GM12878 (cell line): ENCODE measurements around the gene MSH3.

Experiments used
- CBX3 ChIP-seq: fragments of 200-600 bp; sonication (generic); IDR thresholded peaks from 2 replicates; pipeline ENCODE4 v1.6.1; 2016; ENCODE audit warnings: low read depth, borderline replicate concordance
- CEBPB ChIP-seq, 2 experiments: fragments of 150-350 bp in 1 of 2; IDR thresholded peaks; 2 replicates each; pipeline ENCODE4 v1.6.1; 2012 to 2014; ENCODE audit warnings: low read depth in 2 of 2, low read length in 2 of 2, borderline replicate concordance in 1 of 2, inconsistent platforms in 1 of 2
- DPF2 ChIP-seq: fragments of 450-650 bp; IDR thresholded peaks from 2 replicates; pipeline ENCODE4 v1.6.1; 2017; ENCODE audit warnings: mild to moderate bottlenecking
- EZH2 ChIP-seq: IDR thresholded peaks from 2 replicates; pipeline ENCODE4 v1.6.1; 2012; ENCODE audit warnings: low read depth, mild to moderate bottlenecking, control low read depth, inconsistent platforms, low read length, borderline replicate concordance; ENCODE audit not compliant: control insufficient read depth
- FOS ChIP-seq: IDR thresholded peaks from 3 replicates; pipeline ENCODE4 v1.6.1; 2011; ENCODE audit warnings: borderline replicate concordance; ENCODE audit not compliant: insufficient read length; ENCODE audit errors: extremely low read depth
- GABPA ChIP-seq: IDR thresholded peaks from 2 replicates; pipeline ENCODE4 v1.6.1; 2014; ENCODE audit warnings: antibody characterized with exemption, low read depth, mild to moderate bottlenecking, inconsistent platforms
- HCFC1 ChIP-seq: fragments of 150-350 bp; IDR thresholded peaks from 2 replicates; pipeline ENCODE4 v1.6.1; 2014; ENCODE audit warnings: low read length
- POLR2A ChIP-seq: IDR thresholded peaks from 2 replicates; pipeline ENCODE4 v1.6.1; 2011; ENCODE audit warnings: low read depth, mild to moderate bottlenecking, low read length
- TCF7 ChIP-seq: IDR thresholded peaks from 2 replicates; pipeline ENCODE4 v1.6.1; 2014; ENCODE audit warnings: antibody characterized with exemption, borderline replicate concordance
- ZSCAN29 ChIP-seq: fragments of 450-650 bp; IDR thresholded peaks from 2 replicates; pipeline ENCODE4 v1.6.1; 2017; ENCODE audit warnings: mild to moderate bottlenecking, moderate library complexity
- ZZZ3 ChIP-seq: IDR thresholded peaks from 2 replicates; pipeline ENCODE4 v1.6.1; 2011; ENCODE audit warnings: low read depth; ENCODE audit not compliant: control insufficient read depth, insufficient read length
- TF ChIP-seq, protein P1 (sequence below): fragments of 450-650 bp; formaldehyde crosslinking; IDR thresholded peaks from 2 replicates; pipeline ENCODE4 v1.4.0; 2022; ENCODE audit warnings: mild to moderate bottlenecking, moderate library complexity
- TF ChIP-seq, protein P2 (sequence below), 3 experiments: IDR thresholded peaks in 2 of 3; conservative IDR thresholded peaks in 1 of 3; 2 replicates each; pipeline ENCODE4 v1.5.1; 2011; ENCODE audit warnings: low read depth in 3 of 3, low read length in 3 of 3, mild to moderate bottlenecking in 3 of 3, control low read depth in 2 of 3, moderate library complexity in 2 of 3, inconsistent platforms in 1 of 3, mixed read lengths in 1 of 3; ENCODE audit not compliant: control insufficient read depth in 2 of 3, insufficient read depth in 1 of 3; ENCODE audit errors: extremely low read depth in 1 of 3

DNA sequence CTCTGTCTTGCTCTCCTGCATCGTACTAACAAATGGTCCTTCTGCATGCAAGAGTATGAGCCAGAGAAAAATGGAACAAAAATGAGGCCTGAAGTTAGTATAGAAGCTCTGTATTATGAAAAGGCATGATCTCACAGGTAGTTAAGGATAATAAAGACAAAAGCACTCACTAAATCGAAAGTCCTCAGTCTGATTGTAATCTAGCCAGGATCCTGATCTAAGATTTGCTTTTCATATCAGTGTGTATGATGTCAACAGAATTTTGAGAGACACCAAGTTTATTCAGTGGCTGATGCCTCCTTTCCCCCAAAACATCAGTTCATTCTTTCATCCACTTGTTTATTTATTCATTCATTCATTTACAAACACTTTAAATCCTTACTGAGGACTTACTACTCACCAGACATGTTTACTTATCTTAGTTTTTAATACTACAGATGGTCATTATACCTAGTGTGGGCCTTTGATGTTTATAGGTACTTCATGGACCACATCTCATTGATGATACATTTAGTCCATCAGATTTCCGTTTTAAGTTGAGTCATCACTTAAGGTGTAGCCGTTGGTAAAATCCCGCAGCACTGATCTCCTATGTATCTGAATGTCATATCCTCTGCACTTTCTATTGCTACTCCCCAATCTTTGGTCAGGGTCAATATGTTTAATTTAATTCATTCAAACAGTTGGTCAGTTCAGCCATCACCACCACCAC lies 105.6 kb downstream of the MSH3 start:
- no peak for TF ChIP-seq DPF2
- 0 out of 2 replicates have a peak, but pooled peaks have one; percentile 52 for TF ChIP-seq TCF7
- TF ChIP-seq, protein P1, sequence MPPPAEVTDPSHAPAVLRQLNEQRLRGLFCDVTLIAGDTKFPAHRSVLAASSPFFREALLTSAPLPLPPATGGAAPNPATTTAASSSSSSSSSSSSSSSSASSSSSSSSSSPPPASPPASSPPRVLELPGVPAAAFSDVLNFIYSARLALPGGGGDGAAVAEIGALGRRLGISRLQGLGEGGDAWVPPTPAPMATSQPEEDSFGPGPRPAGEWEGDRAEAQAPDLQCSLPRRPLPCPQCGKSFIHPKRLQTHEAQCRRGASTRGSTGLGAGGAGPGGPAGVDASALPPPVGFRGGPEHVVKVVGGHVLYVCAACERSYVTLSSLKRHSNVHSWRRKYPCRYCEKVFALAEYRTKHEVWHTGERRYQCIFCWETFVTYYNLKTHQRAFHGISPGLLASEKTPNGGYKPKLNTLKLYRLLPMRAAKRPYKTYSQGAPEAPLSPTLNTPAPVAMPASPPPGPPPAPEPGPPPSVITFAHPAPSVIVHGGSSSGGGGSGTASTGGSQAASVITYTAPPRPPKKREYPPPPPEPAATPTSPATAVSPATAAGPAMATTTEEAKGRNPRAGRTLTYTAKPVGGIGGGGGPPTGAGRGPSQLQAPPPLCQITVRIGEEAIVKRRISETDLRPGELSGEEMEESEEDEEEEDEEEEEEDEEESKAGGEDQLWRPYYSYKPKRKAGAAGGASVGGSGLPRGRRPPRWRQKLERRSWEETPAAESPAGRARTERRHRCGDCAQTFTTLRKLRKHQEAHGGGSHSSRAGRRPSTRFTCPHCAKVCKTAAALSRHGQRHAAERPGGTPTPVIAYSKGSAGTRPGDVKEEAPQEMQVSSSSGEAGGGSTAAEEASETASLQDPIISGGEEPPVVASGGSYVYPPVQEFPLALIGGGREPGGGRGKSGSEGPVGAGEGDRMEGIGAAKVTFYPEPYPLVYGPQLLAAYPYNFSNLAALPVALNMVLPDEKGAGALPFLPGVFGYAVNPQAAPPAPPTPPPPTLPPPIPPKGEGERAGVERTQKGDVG (CRISPR knock-in tag): no peak
- TF ChIP-seq ZSCAN29: no peak
- TF ChIP-seq POLR2A: no peak
- TF ChIP-seq EZH2: no peak
- TF ChIP-seq ZZZ3: no peak
- no peak for TF ChIP-seq GABPA
- TF ChIP-seq HCFC1: no peak
- no peak for TF ChIP-seq CBX3
- TF ChIP-seq, protein P2, sequence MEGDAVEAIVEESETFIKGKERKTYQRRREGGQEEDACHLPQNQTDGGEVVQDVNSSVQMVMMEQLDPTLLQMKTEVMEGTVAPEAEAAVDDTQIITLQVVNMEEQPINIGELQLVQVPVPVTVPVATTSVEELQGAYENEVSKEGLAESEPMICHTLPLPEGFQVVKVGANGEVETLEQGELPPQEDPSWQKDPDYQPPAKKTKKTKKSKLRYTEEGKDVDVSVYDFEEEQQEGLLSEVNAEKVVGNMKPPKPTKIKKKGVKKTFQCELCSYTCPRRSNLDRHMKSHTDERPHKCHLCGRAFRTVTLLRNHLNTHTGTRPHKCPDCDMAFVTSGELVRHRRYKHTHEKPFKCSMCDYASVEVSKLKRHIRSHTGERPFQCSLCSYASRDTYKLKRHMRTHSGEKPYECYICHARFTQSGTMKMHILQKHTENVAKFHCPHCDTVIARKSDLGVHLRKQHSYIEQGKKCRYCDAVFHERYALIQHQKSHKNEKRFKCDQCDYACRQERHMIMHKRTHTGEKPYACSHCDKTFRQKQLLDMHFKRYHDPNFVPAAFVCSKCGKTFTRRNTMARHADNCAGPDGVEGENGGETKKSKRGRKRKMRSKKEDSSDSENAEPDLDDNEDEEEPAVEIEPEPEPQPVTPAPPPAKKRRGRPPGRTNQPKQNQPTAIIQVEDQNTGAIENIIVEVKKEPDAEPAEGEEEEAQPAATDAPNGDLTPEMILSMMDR (IDR thresholded peaks at IDR 0.05 in 2 of 3, conservative IDR thresholded peaks at IDR 0.05 in 1 of 3; ENCODE audit: control insufficient read depth in 2 of 3, extremely low read depth in 1 of 3, insufficient read depth in 1 of 3, low read depth in 3 of 3, low read length in 3 of 3): no peak
- TF ChIP-seq FOS: no peak
- no peak for TF ChIP-seq CEBPB (IDR thresholded peaks at IDR 0.05; ENCODE audit: borderline replicate concordance in 1 of 2, low read depth in 2 of 2, low read length in 2 of 2)
